ENCODE measurements around the gene PLCE1. TPM values are rescaled to one million over a fixed set of nuclear protein-coding genes. Genes with fewer than 3 reads are reported as not detected.
"Not testable (repeated sequence)": the region's sequence is repeated elsewhere in the genome, so short reads cannot be mapped to it uniquely, and the experiment has no call there.

PLCE1 gene
- total RNA-seq, 2 donors from 2014 or later = 0.05 to 0.12 TPM

DNA sequence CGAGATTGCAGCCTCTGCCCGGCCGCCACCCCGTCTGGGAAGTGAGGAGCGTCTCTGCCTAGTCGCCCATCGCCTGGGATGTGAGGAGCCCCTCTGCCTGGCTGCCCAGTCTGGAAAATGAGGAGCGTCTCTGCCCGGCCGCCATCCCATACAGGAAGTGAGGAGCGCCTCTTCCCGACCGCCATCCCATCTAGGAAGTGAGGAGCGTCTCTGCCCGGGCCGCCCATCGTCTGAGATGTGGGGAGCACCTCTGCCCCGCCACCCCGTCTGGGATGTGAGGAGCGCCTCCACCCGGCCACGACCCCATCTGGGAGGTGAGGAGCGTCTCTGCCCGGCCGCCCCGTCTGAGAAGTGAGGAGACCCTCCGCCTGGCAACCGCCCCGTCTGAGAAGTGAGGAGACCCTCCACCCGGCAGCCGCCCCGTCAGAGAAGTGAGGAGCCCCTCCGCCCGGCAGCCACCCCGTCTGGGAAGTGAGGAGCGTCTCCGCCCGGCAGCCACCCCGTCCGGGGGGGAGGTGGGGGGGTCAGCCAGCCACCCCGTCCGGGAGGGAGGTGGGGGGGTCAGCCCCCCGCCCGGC, 23.2 kb upstream of the PLCE1 start:
- H3K4me1 Mint-ChIP-seq (ENCODE audit: low read depth); H3K27ac Mint-ChIP-seq; H3K36me3 Mint-ChIP-seq (ENCODE audit: insufficient read depth in 2 of 2); DNase-seq; H3K9me3 Mint-ChIP-seq; ATAC-seq (replicated peaks in 1 of 2); H3K4me3 Mint-ChIP-seq; H3K27me3 Mint-ChIP-seq (ENCODE audit: low read depth): not testable (repeated sequence)

DNA sequence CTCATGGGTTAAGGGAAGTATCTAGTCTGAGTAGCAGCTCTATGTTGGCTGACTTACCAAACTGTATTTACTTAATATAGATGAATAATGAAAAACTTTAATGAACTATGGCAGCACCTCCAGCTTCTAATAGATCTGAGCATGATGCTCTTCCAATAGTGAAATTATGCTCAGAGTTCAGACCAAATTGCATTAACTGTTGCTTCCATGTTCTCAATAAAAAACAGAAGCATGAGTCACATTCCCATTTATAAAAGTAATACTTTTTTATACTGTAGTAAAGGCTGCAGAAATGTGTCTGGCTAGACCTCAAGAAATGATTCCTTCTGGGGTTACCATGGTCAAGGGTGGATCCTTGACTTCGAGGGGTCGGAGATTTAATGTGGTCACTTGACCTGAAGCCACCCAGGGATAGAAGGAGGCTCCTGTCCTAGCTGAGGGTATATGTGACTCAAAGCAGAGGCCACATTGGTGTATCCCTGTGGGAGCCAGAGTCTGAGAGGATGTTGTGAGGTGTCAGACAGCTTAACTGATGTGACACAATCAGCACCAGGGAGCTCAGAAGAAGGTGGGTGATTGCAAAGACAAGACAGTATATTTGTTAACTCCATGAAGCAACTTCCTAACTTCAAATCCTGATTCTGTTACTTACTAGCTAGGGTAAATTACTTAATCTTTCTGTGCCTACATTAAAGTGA, 19.8 kb upstream of the PLCE1 start:
- Mint-ChIP-seq H3K36me3 (ENCODE audit: insufficient read depth in 2 of 2) (no peaks in the 10 kb centered on the region), H3K4me1 (ENCODE audit: low read depth) (no peaks in the 10 kb centered on the region), H3K27ac (no peak overlapping the region), H3K9me3 (no peaks in the 10 kb centered on the region), H3K27me3 (ENCODE audit: low read depth) (peaks cover 13% of the 10 kb centered on the region), H3K4me3 (no peak overlapping the region)
- ATAC-seq (replicated peaks in 1 of 2) = no peak
- no peak for DNase-seq

DNA sequence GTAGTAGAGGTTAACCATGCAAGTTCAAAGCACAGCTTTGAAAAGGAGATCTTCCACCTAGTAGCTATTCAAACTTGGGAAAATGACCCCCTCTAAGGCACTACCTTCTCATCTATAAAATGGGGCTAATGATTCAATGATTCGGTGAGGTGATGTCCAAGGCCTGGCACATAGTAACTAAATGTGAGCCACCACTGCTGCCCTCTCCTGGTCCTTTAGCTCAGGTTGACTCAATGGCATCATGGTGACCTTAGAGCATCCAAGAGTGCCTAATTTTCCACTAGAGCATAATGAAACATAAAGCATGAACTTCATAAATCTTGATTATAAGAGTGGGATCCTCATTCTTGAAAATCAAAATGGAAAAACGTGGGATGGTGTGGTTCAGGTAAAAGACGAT, 16.3 kb upstream of the PLCE1 start:
- DNase-seq (no peak), ATAC-seq (replicated peaks in 1 of 2) (no peak)
- Mint-ChIP-seq H3K27ac (no peak overlapping the region), H3K9me3 (no peaks in the 10 kb centered on the region), H3K27me3 (ENCODE audit: low read depth) (peaks cover 18% of the 10 kb centered on the region), H3K36me3 (ENCODE audit: insufficient read depth in 2 of 2) (no peaks in the 10 kb centered on the region), H3K4me1 (ENCODE audit: low read depth) (no peaks in the 10 kb centered on the region), H3K4me3 (no peak overlapping the region)

DNA sequence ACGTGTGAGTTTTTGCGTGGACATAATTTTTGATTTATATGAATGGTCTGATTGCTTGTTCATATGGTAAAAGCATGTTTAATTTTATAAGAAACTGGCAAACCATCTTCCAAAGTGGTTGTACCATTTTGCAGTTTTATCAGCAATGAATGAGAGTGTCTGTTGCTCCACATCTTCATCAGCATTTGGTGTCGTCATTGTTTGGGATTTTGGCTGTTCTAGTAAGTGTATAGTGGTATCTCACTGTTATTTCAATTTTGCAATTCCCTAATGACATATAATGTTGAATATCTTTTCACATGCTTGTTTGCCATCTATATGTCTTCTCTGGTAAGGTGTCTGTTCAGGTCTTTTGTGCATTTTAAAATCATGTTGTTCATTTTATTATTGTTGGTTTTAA, 13.2 kb upstream of the PLCE1 start:
- DNase-seq (no peak), ATAC-seq (replicated peaks in 1 of 2) (no peak)
- H3K27me3 Mint-ChIP-seq (ENCODE audit: low read depth) = peaks cover 18% of the 10 kb centered on the region
- H3K27ac Mint-ChIP-seq = no peak overlapping the region
- no peaks in the 10 kb centered on the region for H3K4me1 Mint-ChIP-seq (ENCODE audit: low read depth)
- H3K9me3 Mint-ChIP-seq = no peaks in the 10 kb centered on the region
- no peaks in the 10 kb centered on the region for H3K36me3 Mint-ChIP-seq (ENCODE audit: insufficient read depth in 2 of 2)
- no peak overlapping the region for H3K4me3 Mint-ChIP-seq

DNA sequence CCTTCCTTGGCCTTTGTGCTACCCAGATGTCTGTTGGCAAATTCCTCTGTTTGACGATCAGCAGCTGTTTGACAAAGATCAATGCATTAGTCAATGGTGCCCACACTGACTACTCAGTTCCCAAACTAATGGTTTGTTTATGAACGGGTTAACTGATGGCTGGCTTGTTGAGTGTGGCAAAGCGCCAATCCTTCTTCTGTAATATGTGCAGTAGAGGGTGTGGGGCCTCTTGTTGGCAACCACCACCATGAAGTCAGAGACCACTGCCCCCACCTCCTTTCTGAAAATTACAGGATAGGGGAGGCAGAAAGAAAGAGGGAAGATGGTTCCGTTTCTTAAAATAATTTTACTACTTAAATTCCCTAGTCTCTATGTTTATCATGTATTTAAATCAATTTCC, 2.6 kb upstream of the PLCE1 start:
- Mint-ChIP-seq H3K4me1 (ENCODE audit: low read depth) (no peaks in the 10 kb centered on the region), H3K36me3 (ENCODE audit: insufficient read depth in 2 of 2) (peaks cover 0 to 4% of the 10 kb centered on the region in 2 donors), H3K27me3 (ENCODE audit: low read depth) (peaks cover 58% of the 10 kb centered on the region), H3K9me3 (no peaks in the 10 kb centered on the region), H3K27ac (no peak overlapping the region), H3K4me3 (no peak overlapping the region)
- no peak for ATAC-seq (replicated peaks in 1 of 2)
- no peak for DNase-seq

DNA sequence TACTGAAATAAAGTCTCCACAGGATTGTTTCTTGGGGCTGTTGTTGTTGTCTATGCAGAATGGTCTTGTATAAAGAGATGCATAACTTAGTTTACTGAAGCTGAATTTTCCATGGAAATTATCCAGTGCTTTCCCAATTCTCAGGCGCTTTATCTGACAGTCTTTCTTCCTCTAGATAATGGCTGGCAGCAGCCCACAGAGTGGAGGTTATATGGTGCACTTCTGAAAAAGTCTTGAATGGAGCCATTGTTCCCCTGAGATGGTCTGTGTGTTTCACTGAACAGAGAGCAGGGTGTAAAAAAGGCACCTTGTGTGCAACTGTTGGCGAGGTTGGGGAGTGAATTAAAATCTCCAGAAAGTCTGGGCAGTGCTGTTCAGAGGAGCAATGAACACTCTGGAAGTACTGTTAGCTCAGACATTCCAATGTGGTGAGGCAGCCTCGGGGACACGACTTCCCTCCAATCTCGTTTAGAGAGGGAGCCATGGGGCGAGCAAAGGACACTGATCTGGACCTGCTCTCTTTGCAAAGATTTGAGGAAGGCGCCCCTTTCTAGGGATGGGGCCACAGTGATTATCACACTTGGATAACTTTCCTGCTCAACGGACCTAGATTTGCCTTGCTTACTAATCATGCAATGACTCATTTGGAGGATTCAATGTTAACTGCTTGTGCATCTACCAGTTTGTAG, 2.0 kb upstream of the PLCE1 start:
- peaks cover 0 to 4% of the 10 kb centered on the region in 2 donors for H3K36me3 Mint-ChIP-seq (ENCODE audit: insufficient read depth in 2 of 2)

DNA sequence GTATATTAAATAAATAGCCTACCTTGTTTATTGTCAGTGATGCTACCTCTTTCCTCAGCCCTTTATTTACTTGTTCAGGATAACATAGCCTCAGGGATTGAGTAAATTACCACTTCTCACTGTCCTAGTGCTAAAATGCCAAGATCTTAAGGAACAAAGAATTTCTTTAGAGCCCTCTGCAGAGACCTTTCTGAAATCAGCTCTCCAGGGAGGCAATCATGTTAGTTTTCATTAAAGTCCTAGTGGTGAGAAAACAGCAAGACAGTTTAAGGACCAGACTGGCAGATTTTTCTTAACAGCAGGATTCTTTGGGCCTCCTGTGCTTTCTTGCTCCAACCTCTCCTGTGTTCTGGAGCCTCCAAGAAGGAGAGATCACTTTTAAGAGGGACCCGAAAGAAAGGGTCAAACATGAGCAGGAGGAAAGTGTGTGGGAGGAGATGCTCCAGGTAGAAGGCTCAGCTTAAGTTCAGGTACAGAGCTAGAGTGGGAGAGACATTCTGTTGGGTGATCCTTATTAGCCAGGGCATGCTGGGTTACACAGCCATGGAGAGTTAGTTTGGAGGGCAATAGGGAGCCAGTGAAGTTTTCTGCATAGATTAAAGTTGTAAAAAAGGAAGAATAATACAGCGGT, 1.2 kb upstream of the PLCE1 start:
- peak overlapping the region; percentile 39 to 57 for H3K4me3 Mint-ChIP-seq
- peaks cover 0 to 4% of the 10 kb centered on the region in 2 donors for H3K36me3 Mint-ChIP-seq (ENCODE audit: insufficient read depth in 2 of 2)
- no peak for ATAC-seq (replicated peaks in 1 of 2)
- no peaks in the 10 kb centered on the region for H3K9me3 Mint-ChIP-seq
- no peak for DNase-seq
- H3K4me1 Mint-ChIP-seq (ENCODE audit: low read depth) = no peaks in the 10 kb centered on the region
- H3K27ac Mint-ChIP-seq = no peak overlapping the region
- peaks cover 56% of the 10 kb centered on the region for H3K27me3 Mint-ChIP-seq (ENCODE audit: low read depth)

More for the DNA sequence above, 2.0 kb upstream of the PLCE1 start:
- H3K9me3 Mint-ChIP-seq = no peaks in the 10 kb centered on the region
- H3K27me3 Mint-ChIP-seq (ENCODE audit: low read depth) = peaks cover 63% of the 10 kb centered on the region
- no peak overlapping the region for H3K27ac Mint-ChIP-seq
- no peak overlapping the region for H3K4me3 Mint-ChIP-seq
- no peaks in the 10 kb centered on the region for H3K4me1 Mint-ChIP-seq (ENCODE audit: low read depth)
- no peak for ATAC-seq (replicated peaks in 1 of 2)
- no peak for DNase-seq

DNA sequence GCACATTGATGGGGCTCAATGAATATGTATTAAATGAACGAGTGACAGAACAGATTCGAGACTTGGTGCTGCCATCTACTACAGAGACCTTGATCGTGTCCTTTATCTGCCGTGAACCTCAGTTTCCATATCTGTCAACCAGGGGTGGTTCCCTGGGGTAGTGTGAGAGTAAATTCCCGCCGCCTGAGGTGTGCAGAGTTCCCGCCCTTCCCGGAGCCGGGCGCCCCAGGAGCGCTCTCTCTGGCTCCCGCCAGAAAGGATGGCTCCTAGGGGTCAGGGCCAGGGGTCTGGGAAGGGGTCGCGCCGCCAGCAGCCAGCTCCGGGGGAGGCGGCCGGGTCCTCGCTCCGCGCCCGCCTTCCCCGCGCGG, 333 bp upstream of the PLCE1 start:
- H3K4me1 Mint-ChIP-seq (ENCODE audit: low read depth) = no peaks in the 10 kb centered on the region
- peak overlapping the region; percentile 39 to 57 for H3K4me3 Mint-ChIP-seq
- H3K27me3 Mint-ChIP-seq (ENCODE audit: low read depth) = peaks cover 62% of the 10 kb centered on the region
- peaks cover 0 to 4% of the 10 kb centered on the region in 2 donors for H3K36me3 Mint-ChIP-seq (ENCODE audit: insufficient read depth in 2 of 2)
- ATAC-seq (replicated peaks in 1 of 2) (no peak), DNase-seq (no peak)
- H3K9me3 Mint-ChIP-seq = no peaks in the 10 kb centered on the region
- H3K27ac Mint-ChIP-seq = no peak overlapping the region

DNA sequence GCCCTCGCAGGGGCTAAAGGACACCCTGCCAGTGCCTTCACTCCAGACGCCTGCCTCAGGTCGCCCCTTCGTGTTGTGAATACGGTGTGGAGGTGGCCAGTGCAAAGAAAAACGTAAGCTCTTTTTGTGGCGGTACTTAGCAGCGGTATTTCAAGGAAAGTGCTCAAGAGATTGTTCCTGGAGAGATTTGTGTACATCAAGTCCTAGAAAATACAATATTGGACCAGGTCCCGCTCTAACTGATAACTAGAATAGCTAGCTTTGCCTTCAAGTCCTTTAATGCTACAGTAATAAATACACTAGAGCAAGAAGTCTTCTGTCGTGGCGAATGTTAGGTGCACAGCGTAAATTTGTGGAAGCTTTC, 689 bp downstream of the PLCE1 start:
- H3K4me3 Mint-ChIP-seq = peak overlapping the region; percentile 32 to 61
- ATAC-seq (replicated peaks in 1 of 2) (no peak), DNase-seq (no peak)
- H3K4me1 Mint-ChIP-seq (ENCODE audit: low read depth) = no peaks in the 10 kb centered on the region
- peaks cover 68% of the 10 kb centered on the region for H3K27me3 Mint-ChIP-seq (ENCODE audit: low read depth)
- H3K36me3 Mint-ChIP-seq (ENCODE audit: insufficient read depth in 2 of 2) = peaks cover 0 to 4% of the 10 kb centered on the region in 2 donors
- no peak overlapping the region for H3K27ac Mint-ChIP-seq
- no peaks in the 10 kb centered on the region for H3K9me3 Mint-ChIP-seq

DNA sequence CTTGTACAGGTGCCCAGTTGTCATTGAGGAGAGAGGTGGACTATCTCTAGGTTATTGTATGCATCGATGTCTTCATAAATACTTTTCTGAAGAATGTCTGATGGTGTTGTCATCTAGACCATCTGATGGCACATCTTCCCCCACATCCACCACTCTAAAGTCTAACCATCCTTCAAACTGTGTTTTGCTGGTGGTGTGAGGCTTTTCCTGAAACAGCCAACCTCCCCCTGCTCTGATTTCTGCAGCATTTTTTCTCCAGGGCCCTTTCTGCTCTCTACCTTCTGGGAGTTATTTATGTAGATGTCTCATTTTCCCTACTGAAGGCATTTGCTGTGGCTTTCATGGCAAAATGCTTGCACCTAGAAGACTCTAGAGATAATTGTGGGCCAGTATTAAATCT, 1.5 kb downstream of the PLCE1 start:
- Mint-ChIP-seq H3K27me3 (ENCODE audit: low read depth) (peaks cover 68% of the 10 kb centered on the region), H3K4me1 (ENCODE audit: low read depth) (no peaks in the 10 kb centered on the region), H3K4me3 (no peak overlapping the region), H3K27ac (no peak overlapping the region), H3K36me3 (ENCODE audit: insufficient read depth in 2 of 2) (peaks cover 0 to 4% of the 10 kb centered on the region in 2 donors), H3K9me3 (no peaks in the 10 kb centered on the region)
- DNase-seq = no peak
- ATAC-seq (replicated peaks in 1 of 2) = no peak

DNA sequence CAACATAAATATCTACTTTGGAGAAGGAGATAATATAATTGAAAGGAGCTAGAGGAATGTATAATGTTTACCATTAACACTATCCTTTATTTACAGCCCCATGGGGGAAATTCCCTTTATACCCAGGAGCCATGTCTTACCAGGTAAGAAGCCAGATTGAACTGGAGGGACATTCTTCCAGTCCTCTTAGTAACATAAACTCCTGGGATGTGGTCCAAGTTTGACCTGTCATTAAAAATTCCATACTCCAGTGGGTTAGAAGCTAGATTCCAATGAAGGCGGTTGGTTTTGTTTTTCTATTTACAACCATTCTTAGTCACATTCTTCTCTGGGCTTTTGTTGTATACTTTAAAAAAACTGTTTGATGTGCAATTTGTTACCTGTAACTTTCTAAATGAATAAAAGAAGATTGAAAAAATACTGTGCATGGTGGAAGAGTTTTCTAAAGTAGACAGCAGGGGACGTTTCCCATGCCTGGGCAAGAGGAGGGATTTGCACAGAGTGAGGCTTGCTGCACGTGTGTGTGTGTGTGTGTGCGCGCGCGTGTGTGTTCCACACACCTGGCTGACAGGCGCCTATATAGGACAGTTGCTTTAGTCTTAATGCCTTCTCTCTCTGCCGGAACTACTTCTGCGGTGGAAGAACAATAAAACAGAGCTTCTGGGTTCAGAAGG, 2.0 kb downstream of the PLCE1 start:
- Mint-ChIP-seq H3K36me3 (ENCODE audit: insufficient read depth in 2 of 2) (peaks cover 0 to 2% of the 10 kb centered on the region in 2 donors), H3K27ac (no peak overlapping the region), H3K27me3 (ENCODE audit: low read depth) (peaks cover 66% of the 10 kb centered on the region), H3K4me1 (ENCODE audit: low read depth) (no peaks in the 10 kb centered on the region), H3K4me3 (no peak overlapping the region), H3K9me3 (no peaks in the 10 kb centered on the region)
- DNase-seq (no peak), ATAC-seq (replicated peaks in 1 of 2) (no peak)

DNA sequence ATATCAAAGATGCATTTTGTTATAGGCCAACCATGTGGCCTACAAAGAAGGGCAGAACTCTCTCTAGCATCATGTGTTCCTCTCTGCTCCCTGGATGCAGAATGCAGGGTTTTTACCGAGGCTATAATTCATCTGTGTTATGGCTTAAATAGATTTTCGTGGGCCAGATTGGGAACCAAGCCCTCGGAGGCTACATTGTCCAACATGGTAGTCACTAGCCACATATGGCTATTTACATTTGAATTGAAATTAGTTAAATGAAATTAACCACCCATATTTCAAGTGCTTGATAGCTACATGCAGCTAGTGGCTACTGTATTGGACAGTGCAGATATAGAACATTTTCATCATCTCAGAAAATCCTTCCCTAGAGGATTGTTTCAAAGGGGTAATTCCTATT, 2.8 kb downstream of the PLCE1 start:
- no peaks in the 10 kb centered on the region for H3K4me1 Mint-ChIP-seq (ENCODE audit: low read depth)
- H3K9me3 Mint-ChIP-seq = no peaks in the 10 kb centered on the region

DNA sequence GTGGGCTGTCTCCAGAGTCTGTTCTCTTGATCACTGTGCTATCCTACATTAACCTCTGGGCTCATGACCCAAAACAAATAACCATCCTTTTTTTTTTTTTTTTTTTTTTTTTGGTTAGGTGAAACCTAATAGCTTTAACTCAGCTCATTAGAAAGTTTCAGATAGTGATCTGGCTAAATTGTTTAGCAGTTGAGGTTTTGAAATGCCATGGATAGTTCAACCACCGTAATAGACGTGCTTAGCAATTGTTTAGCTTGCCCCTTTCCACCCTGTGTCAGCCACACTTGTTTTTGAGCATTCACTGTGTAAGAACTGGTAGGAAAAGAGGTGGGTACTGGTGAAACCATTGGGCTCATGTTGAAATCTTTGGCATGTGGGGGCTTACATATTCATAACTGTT, 3.8 kb downstream of the PLCE1 start:
- H3K9me3 Mint-ChIP-seq = no peaks in the 10 kb centered on the region
- no peak for DNase-seq
- H3K4me1 Mint-ChIP-seq (ENCODE audit: low read depth) = no peaks in the 10 kb centered on the region
- no peak overlapping the region for H3K27ac Mint-ChIP-seq
- no peak for ATAC-seq (replicated peaks in 1 of 2)
- H3K36me3 Mint-ChIP-seq (ENCODE audit: insufficient read depth in 2 of 2) = peaks cover 0 to 2% of the 10 kb centered on the region in 2 donors
- H3K27me3 Mint-ChIP-seq (ENCODE audit: low read depth) = peaks cover 48% of the 10 kb centered on the region
- no peak overlapping the region for H3K4me3 Mint-ChIP-seq

More for the DNA sequence above, 2.8 kb downstream of the PLCE1 start:
- Mint-ChIP-seq H3K36me3 (ENCODE audit: insufficient read depth in 2 of 2) (peaks cover 0 to 2% of the 10 kb centered on the region in 2 donors), H3K27me3 (ENCODE audit: low read depth) (peaks cover 58% of the 10 kb centered on the region), H3K4me3 (no peak overlapping the region), H3K27ac (no peak overlapping the region)
- DNase-seq (no peak), ATAC-seq (replicated peaks in 1 of 2) (no peak)

Data from activated T-cell treated with anti-CD3 and anti-CD28 coated beads, Interleukin-2, amount 50 U/mL, for 72 hours (primary cell).